Left hindlimb (tissue), 1 donor: Measurements from ENCODE around the gene TXLNB.
"Not testable (repeated sequence)": the region's sequence is repeated elsewhere in the genome, so short reads cannot be mapped to it uniquely, and the experiment has no call there.

Experiments
- DNase-seq: peaks from one replicate; pipeline ENCODE4 v3.0.0-alpha.2; 2018

The TXLNB gene

DNA sequence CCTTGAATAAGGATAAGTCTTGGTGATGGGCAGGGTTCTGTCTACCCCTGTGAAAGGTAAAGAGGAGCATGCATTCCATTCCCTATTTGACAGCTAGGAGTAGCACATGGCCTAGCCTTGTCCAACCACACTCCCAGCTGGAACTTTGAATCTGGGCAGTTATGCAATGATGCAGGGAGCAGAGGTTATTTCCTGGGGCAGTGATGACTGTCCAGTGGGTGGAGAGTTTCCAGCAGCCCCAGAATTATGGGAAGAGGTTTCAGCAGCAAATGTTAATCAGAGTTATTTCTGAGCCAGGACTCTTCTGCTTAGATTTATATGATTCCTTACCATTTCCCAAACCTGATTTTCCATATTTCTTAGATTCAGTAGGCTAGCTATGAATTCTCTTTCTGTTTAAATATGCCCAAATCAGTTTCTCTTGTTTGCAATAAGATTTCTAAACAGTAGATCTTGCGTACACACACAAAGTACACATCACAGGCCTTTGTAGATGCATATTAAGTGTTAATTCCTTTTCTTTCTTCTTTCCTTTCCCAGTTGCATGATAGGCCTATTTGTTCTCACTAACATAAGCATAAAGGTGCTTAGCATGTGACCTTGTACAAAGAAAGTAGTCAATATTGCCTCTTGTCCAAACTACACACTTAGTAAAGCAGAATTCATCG lies 17.3 kb upstream of the TXLNB start:
- no peak for DNase-seq

DNA sequence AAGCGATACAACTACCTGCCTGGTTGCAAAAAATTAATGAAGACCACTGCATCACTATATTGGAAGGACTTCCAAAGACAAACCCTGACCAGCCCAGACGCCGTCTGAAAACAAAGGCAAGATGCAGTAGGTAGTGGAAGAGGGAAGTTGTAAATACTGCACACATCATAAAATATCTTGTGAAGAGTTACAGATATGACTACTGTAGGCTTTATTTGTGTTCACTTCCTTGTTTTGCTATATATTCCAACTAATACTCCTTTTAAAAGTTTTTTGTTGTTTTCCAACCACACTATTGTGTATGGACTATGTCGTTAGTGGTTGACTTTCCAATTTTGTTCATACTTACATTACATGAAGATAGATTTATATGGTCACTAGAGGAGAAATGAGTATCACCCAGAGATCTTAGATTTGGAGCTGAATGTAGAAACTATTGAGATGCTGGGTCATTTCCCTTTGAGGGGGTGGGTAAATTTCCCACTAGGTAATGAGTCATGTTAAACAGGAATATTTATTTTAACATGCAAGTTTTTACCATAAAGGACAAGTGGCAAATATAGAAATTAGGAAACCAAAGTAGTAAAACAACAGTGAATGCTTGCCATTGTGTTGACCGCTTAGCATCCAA lies 16.6 kb upstream of the TXLNB start:
- no peak for DNase-seq

DNA sequence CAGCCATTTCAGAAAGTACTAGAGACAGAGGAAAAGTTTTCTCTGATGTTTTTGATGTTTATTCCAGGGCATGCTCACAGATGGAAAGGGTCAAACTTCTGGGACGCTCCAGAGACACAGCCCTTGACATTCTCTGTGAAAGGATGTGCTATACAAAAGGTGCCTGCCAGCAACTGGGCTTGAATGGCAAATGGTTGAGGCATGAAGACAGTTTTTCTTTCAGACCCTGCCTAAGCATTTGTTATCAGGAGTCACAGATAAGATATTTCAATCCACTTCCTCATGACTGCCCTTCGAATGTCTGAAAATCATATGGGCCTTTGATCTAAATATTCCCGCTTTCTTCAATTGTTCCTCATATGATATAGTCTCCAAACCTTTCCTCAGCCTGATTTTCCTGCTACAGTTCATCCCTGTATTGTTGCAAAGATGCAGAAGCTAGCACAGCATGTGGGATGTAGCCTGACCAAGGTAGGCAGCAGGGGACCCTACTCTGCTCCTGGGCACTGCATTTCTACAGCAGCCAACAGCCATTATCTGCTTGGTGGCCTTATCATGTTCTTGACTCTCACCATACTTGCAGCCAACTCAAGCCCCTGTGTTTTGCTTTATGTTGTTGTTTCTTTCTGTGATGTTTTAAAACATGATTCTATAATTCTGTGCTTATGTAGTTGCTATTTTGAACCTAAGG lies 14.6 kb upstream of the TXLNB start:
- no peak for DNase-seq

DNA sequence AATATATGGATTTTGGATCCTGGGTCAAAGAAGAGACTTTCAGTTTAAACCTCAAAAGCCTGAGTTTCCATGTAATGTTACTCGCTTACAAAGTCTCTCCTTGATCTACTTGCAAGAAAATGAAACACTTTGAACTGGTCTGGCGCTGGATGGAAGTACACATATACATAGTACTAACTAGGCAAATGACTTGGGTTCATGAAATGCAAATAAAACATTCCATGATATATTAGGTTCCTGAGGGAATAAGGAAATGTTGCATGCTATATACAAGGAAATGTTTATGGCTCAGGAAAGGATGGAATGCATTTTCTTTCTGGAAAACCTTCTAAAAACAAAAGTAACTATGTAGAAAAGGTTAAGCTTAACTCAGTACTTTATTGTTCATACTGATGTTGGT lies 11.4 kb upstream of the TXLNB start:
- no peak for DNase-seq

DNA sequence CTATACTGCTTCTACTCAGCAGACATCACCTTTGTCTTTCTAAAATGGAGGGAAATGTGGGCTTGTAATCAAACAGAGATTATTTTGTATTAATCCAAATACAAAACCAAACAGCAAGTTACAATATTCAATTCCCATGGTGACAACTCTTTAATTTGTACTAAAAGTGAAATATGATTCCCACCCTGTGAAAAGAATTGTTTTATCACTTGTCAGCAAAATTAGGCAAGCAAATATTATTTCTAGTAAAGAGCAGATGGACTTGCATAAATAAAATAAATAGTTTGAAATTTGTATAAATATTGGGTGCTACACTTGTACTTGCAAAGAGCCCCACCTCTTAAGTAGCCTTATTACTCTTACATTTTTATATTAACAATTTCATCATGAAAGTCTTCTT lies 6.1 kb upstream of the TXLNB start:
- no peak for DNase-seq

DNA sequence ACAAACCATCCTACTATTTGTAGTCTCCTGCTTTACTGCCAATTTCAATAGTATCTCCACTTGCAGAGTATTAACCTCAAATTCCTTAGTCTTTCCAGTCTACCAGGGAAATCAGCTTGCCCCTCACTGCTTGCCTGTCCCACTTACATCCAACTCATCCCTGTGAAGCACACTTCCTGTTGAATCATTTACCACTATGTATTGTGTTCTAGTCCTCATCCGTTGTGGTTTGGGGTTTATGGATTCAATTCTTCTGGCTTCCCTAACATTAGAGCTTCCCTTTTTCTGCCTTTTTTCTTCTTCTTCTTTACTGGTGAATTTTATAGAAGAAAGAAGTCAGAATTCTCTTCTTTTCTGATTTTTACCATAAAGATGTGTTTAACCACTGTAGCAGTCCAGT lies 5.1 kb upstream of the TXLNB start:
- DNase-seq, result no peak

DNA sequence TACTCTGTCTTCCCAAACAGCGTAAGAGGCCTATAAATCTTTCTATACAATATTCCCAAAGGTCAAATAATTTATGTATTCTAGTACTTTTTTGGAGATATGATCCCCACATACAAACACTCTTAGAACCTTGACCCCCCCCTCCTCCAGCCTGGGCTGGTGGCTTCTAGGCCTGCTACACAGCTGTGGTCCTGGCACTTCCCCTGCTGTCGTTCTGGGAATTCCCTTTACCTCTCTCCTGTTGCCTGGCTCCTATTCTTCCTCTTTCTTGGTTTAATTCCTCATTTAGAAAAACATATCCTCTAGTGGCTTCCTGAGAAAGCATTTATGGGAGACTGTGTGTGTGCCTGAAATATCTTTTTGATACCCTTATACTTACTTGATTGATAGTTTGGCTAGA lies 4.1 kb upstream of the TXLNB start:
- no peak for DNase-seq

DNA sequence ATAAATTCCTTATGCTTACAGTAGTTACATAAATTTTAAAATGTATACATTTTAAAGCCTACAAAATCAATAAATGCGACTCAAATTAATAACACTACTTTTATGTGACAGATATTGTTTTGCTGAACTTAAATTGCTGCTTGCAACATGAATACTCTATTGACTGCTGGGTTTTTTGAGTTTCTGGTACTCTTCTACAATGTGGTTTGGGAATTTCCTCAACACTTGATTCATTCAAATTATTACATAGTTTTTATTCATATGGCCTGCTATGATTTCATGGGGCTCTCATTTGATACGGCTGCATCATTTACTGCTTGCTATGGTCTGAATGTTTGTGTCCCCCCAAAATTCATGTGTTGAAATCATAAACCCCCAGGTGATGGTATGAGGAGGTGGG lies 2.3 kb upstream of the TXLNB start:
- DNase-seq, result no peak

DNA sequence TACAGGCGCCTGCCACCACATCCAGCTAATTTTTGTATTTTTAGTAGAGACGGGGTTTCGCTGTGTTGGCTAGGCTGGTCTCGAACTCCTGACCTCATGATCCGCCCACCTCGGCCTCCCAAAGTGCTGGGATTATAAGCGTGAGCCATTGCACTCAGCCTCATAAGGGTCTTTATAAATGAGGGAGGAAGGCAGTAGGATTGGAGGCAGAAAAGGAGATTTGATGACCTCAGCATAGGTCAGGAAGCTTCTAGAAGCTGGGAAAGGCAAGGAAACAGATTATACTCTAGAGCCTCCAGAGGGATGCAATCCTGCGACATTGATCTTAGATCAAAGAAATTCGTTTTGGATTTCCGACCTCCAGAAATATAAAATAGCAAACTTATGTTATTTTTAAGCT lies 1.4 kb upstream of the TXLNB start:
- not testable (repeated sequence) for DNase-seq

DNA sequence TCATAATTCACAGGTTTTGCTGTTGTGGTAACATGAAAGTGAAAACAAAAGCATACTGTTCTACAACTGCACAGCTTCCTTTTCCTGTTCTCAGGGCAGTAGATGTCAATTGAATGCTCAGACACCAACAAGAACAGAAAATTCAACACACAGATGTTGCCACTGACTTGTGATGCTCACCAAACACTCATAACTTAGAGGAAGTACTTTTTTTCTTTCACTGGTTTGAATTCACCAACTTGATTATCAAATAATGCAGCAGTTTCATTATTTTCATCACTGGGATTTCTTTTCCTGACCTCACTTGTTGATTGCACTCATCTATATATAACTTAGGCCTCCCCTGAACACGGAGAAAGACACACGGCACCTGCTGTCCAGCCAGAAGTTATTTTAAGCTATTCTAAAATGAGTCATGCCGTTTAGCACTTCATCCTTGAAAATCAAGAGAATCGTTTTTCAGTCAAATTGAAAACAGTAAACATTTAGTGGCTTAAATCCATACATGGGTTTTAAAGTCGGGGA lies 949 bp downstream of the TXLNB start:
- no peak for DNase-seq

DNA sequence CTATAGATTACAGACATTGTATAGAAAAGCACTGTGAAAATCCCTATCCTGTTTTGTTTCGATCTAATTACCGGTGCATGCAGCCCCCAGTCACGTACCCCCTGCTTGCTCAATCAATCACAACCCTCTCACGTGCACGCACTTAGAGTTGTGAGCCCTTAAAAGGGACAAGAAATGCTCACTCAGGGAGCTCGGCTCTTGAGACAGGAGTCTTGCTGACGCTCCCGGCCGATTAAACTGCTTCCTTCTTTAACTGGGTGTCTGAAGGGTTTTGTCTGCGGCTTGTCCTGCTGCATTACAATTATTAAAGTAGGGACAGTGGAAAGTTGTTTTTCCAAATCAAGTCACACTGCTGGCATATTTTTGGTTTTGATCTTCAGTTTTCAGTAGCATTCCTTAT lies 2.6 kb downstream of the TXLNB start:
- no peak for DNase-seq

DNA sequence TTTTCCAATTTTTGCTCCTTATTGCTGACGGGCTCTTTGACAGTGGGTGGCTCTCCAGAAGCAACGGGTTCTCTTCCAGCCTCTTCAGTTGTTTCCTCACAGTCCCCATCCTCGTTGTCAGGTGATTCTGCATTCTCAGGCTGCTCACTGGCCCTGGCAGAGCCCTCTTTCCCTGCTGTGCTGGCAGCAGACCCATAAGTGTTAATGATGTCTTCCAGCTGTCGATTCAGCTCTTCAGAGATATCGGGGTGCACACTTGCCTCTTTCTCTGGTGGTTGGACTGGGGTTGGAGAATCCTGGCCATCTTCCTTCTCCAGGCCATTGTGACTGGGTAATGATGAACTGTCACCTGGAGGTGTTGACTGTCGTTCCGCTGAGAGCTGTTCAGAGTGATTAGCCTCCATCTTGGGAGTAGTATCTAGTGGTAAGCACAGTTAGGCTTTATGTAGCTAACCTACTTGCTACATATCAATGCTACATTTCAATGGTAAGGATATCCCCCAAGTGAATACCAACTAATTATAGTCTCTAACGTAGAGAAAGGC lies 3.2 kb downstream of the TXLNB start:
- no peak for DNase-seq

DNA sequence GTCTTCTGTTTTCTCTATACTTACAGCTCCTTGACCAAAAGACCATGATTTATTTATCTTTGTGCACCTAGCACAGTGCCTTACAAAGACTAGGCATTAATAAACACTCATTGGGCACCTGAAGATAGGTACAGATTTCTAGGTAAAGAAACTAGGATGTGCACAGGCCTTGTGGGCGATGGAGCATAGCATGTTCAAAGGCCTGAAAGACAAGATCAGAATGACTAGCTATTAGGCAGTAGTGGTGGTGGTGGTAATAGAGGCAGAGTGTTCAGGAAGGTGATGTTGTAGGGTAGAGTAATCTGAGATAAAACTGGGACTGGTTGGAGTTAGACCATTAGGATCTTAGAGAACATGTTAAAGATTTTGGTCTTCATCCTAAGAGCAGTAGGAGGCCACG lies 3.9 kb downstream of the TXLNB start:
- DNase-seq, result no peak

DNA sequence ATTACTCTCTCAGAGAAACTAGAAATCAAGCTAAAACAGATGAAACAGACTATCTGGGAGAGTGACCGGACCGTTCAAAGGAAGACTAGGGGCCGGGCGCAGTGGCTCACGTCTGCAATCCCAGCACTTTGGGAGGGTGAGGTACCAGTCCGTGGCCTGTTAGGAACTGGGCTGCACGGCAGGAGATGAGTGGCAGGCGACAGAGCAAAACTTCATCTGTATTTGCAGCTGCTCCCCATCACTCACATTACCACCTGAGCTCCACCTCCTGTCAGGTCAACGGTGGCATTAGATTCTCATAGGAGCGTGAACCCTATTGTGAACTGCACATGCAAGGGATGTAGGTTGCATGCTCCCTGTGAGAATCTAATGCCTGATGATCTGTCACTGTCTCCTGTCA lies 5.4 kb downstream of the TXLNB start:
- DNase-seq, result not testable (repeated sequence)

DNA sequence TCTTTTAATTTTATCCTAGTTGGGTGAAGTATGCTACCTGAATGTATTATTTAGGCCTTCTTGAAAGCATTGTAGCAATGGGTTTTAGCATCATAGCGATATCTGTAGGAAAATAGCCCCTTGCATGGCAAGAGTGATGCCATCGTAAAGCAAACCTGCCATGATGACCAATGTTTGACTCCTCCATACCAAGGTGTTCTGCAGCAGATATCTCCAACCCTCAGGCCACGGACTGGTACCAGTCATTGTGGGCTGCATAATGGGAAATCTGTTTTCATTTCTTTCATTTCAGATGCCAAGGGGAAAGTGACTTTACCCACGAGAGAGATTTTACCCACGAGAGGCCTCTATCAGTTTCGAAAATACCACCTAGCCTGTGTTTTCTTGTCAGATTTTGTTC lies 6.2 kb downstream of the TXLNB start:
- DNase-seq, result no peak

DNA sequence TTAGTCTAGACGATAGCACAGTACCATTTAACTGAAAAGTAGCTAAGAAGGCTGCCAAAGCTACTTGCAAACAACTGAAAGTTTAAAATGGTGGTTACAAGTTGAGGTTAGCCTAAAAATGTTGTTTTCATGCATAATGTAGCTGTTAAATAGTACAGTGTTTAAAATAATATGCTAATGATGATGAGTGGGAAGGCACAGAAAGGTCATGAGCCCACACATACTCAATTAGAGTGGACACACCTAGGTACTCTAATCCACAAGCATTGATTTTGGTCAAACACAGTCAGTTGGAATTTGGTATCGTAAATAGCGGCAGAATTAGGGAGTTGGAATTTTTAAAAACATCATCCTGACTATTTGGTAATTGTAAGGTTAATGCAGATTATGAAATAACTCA lies 7.0 kb downstream of the TXLNB start:
- no peak for DNase-seq

DNA sequence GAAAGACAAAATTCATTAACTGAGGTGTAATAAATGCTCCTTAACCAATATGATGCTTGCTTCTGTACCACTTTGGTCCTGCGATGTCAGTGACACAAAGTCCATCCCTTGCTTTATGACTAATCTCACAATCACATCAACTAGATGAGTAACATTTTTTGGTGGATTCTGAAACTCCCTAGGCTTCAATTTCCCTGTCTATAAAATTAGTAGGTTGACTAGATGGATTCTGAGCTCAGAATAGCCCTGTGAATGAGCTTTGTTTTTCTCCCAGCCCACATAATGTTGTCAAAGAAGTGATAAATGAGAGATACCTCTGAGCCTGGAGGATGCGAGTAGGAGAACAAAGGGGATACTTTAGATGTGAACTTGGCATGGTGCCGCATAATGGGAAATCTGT lies 9.1 kb downstream of the TXLNB start:
- DNase-seq, result no peak

DNA sequence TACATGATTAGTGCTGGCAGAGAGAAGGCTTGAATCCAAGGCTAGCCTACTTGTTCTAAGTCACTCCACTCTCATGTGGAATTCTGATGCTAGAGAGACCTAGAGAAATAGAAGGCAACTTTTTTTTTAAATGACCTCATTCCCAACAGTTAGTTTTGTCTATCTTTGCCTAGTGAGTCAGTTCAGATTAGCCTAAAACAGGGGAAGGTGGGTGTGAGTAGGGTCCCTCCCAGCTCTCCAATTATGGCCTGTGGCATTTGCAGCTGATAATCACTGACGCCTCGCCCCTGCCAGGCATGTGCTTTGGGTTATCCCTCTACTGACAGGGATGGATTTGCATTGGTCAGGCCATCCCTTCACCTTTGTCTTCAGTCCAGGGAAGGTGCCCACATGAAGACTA lies 13.6 kb downstream of the TXLNB start:
- DNase-seq, result no peak

DNA sequence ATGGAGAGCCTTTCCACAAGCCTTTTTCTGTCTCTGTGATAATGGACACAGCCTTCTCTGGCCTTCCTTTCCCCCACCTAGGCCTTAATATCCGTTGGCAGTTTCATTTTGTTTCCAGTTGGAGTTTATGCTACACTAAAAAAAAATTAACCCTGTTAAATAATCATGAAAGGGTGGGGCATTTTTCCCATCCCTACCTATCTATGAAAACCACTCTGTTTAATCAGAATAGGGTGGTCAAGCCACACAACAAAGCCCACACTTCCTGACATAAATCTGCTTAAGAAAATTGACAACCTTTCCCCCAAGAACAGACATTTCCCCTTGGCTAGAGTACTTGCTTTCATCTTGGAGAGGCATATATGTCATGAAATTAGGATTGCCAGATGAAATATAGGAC lies 14.2 kb downstream of the TXLNB start:
- no peak for DNase-seq

DNA sequence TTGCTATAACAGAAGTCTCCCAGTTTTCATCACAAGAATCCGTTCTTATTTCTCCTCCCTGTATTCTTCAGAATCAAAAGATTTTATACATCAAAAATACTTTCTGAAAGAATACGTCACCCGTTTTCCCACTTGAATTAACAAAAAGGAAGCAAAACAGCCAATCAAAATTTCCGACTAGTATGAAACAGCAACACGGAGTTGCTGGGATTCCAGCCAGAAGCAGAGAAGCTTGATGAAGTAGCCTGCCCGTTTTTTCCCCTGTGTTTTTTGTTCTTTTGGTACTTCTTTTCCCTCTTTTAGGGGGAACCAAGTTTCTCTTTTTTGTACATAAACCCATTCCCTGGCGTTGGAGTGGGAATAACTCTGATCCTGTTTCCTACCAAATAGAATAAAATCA lies 14.6 kb downstream of the TXLNB start:
- no peak for DNase-seq

DNA sequence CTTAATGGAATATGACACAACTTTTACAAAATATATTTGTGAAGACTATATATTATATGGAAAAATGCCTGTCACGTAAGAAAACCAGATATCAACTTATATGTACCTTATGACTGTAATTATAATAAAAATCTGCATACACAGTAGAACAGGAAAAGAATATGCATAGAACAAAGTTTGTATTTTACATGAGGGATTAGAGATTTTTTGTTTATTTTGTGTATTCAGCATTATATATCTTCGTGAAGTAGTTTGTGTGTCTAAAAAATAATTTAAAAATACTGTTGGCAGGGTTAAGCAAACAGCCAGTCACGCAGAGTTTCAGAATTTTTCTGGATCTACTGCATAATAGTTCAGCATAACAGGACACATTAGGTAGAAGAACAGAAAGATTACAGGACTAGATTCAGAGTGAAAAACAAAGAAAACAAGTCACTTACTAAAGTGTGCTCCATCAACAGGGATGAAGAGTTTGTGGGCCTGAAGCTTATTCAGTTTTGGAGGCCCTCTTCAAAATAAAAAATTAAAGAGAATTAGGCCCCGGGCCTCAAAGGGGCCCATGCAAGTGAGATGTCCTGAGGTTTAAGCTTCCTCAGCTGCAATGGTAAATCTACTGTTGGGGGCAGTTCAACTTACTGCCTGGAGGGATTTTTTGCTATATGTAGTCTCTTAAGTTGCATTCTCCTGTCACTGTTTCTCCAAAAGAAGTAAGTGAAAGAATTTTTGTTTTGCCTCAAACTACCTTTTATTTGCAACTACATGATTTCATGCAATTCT lies 16.3 kb downstream of the TXLNB start:
- no peak for DNase-seq

DNA sequence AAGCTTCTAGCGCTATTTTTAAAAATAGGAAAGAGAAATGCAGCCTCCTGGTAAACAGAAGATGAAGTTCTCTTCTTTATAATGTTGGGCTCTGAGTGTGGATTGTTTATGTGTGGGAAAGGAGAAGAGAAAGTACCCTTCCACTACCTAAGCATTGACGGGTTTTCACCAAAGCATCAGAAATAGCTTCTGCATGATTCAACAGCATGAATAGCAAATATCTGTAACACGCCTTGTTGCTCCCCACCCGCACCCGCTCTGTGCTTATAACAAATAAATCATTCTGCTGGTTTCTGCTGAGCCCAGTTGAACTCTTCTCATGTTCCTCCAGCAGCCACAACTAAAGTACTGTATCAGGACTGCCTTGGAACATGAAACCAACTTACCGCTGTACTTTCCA lies 20.7 kb downstream of the TXLNB start:
- no peak for DNase-seq

DNA sequence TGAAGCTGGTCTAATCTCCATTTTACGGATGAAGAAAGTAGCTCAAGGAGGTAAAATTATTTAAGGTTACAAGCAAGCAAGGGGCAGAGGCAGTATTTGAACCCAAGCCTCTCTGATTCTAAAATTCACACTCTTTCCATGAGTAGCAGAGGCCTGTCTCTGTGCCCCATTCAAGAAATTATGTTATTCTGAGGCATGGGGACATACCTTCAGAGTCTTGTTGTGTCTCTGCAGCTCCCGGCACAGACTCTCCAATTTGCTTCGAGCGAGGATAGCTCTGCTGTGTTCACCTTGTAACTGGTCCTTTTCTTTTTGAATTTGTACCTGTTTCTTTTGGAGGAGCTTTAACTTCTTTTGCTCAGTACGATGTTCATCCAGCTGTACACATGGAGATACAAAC lies 21.5 kb downstream of the TXLNB start:
- no peak for DNase-seq
